ENCODE results near the gene KPRP.

DNA sequence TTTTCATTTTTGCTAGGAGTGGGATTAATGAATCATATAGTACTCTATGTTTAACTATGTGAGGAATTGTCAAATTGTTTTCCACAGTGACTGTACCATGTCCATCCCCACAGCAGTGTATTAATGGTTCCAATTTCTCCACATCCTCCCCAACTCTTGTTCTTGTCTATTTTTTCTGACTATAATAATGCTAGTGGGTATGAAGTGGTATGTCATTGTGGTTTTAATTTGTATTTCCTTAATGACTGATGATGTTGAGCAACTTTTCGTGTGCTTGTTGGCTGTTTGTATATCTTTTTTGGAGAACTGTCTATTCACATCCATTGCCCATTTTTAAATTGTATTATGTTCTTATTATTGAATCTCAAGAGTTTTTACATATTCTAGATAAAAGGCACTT, 10.0 kb upstream of the KPRP start:
- no peak for TF ChIP-seq CTCF (IDR thresholded peaks at IDR 0.05)
- TF ChIP-seq EZH2 (IDR thresholded peaks at IDR 0.05), result no peak

Measured in neural progenitor cell (in vitro differentiated cells).